ENCODE data around the gene YIPF3.
A peak's percentile ranks its signal among the peaks of the same experiment; 100 is the strongest.
"Not testable (repeated sequence)": the region's sequence is repeated elsewhere in the genome, so short reads cannot be mapped to it uniquely, and the experiment has no call there.

The YIPF3 gene

DNA sequence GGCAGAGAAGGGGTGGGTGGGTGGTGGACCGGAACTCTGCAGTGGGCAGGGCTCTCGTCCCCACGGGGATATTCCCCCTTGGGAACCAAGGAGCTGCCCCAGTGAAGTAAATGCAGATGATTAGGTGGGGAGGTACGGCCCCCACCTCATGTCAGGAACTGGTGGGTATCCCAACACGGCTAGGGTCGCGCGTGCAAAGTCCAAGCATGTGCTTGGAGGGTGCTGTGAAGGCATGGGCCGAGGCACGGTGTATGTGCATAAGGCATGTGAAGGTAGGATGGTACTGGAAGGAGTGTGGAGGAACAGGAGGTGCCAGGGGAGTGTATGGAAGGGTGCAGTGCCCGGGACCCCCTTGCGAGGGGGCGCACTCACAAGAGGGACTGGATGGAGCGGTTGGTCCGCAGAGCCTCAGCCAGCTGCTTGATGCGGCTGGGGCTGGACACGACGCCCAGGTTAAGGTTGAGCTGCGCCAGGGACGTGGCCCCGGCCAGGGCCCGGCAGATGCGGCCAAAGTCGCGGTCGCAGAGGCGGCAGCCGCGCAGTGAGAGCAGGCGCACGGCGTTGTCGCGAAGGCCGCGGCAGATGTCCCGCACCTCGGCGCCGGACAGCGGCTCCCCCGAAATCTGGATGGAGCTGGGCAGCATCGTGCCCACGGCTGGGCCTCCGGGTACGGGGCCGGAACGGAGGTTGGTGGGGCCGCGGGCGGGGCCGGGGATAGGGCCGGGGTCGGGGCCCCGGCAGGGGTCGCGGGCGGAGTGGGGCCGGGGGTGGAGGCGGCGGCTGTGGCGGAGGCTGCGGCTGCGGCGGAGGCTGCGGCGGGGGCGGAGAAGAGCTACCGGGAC is 7.4 kb downstream of the YIPF3 start:
- DNase-seq = no peak

DNA sequence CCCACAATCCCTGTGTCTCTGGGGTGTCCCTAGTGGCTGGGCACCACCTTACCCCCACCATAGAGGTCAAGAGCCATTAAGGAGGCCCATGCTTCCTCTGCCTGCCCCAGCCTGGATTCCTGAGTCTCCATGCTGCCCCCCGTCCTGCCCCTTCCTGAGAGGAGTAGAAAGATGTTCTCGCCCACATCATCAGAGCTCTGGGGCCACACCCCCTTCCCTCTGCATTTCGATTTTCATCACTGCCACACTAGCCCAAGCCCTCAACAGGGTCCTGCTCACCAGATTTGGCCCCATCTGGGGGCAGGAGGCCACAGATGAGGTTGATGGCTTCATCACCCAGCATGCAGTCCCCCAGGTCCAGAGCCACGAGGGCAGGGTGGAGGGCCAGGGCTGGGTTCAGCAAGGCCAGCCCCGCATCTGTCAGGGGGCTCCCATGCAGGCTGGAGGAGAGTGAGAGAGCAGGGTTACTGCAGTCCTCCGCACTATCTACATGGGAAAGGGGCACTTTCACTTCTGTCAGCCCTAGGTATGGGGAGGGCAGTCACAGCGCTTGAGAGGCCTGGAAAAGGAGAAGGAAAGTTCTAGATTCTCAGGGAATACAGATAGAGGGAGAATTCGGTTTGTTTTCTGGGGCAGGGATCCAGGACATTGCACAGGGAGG is 8.1 kb downstream of the YIPF3 start:
- no peak for DNase-seq

DNA sequence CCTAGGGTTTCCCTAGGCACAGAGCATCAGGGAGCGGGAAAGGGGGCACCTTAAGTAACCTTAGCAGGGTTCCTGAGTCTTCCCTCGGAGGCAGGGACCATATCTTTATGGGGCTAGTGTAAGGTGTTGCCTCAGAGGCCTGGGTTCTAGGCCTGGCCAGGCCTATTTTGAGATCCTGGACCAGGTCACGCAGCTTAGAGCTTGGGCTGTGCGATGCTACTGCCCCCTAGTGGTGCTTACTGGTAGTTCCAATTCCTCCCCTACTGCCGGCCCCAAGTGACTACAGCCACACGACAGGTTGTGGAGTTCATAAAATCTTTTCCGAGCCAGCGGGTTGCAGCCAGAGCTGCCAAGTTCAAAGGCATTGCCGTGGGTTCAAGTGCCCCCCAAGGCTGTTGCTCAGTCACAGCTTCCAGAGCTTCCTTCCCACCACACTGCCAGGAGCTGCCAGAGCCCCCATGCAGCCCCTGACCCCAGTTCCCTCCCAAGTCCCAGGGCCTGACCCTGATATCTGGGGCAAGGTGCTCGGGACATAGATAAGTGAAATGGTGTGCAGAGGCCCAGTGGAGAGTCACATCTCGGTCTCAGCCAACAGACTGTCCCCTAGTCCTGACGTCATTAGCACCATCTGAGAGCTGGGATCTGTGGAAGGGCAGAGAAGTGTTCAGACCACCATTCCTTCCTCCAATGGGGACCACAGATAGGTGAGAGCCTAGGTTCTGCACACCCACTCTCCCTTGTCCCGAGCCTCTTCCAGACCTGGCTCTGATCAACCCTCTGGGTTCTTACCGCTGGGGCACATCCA is 9.9 kb downstream of the YIPF3 start:
- DNase-seq = peak; percentile 39

DNA sequence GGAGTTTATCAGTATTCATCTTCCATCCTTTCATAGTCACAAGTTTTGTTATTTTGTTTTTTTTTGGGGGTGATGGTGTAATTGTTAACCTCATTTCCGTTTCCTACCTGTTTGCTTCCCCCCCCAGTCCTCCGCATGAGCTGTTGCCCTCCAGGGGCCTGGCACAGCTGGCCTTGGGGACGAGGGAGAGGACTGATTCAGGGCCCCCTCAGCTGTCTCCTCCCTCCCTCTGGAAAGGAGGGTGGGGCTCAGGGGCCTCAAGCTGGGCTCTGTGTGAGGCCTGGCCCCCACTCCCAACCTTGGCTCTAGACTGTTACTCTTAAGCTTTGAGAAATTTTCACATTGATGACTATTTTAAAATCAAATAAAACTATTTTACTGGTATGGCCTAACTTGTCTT is 10.6 kb downstream of the YIPF3 start:
- no peak for DNase-seq

DNA sequence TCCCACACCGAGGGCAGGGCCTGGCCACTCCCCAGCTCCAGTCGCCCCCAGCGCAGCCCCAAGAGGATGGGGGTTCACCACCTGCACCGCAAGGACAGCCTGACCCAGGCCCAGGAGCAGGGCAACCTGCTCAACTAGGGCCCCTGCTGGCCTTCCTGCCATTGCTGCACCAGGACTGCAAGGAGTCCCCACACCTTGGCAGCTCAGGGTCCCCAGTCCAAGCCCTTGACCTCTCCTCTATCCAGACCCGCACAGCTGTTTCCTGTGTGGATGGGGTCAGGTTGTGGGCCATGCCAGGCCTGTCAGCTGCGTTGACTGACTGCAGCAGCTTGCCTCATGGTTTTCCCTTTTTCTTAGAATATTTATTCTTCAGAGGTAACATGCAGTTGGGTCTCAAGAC is 11.0 kb downstream of the YIPF3 start:
- DNase-seq = no peak

DNA sequence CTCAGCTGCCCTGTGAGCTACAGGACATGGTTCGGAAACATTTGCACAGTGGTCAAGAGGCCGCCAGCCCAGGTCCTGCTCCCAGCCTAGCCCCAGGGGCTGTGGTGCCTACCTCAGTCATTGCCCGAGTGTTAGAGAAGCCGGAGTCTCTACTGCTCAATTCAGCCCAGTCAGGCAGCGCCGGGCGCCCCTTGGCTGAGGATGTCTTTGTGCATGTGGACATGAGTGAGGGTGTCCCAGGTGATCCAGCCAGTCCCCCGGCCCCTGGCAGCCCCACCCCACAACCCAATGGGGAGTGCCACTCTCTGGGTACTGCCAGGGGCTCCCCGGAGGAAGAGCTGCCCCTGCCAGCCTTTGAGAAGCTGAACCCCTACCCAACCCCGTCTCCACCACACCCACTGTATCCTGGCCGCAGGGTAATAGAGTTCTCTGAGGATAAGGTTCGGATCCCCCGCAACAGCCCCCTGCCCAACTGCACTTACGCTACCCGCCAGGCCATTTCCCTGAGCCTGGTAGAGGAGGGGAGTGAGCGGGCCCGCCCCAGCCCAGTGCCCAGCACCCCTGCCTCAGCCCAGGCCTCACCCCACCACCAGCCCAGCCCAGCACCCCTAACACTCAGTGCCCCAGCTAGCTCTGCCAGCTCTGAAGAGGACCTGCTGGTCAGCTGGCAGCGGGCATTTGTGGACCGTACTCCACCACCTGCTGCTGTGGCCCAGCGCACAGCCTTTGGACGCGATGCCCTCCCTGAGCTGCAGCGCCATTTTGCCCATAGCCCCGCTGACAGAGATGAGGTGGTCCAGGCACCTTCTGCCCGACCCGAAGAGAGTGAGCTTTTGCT is 11.8 kb downstream of the YIPF3 start:
- DNase-seq = no peak

DNA sequence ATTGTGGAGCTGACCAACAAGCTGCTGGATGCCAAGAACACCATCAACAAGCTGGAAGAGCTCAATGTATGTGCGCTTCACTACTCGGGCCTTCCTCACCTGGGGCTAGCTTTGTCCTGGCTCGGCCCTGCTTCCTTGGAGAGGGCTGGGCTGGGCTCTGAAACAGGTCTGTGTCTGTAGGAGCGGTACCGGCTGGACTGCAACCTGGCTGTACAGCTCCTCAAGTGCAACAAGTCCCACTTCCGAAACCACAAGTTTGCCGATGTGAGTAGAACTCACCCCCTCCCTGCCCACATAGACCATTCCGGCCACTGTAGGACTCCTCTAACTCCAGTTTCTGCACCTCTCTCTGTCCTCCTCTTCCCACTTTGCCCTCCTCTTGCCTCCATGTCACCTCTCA is 13.3 kb downstream of the YIPF3 start:
- DNase-seq = no peak

DNA sequence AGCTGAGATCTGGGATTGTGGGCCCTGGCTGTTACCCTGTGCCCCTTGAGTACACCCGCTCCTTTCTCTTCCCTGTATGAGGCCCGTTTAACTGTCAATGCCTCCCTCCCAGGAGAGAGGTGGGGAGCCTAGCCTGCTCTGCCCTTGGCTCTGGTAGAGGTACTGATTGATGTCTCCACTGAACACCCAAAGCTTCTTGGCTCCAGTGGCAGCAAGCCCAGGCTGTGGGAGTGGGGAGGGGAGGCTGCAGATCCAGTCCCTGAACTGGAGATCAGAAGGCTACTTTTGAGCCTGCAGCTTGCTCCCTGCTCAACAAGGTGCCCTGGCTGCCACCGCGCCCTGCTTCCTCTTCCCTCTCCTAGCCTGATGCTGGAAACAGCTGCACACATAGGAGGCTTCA is 14.1 kb downstream of the YIPF3 start:
- no peak for DNase-seq

DNA sequence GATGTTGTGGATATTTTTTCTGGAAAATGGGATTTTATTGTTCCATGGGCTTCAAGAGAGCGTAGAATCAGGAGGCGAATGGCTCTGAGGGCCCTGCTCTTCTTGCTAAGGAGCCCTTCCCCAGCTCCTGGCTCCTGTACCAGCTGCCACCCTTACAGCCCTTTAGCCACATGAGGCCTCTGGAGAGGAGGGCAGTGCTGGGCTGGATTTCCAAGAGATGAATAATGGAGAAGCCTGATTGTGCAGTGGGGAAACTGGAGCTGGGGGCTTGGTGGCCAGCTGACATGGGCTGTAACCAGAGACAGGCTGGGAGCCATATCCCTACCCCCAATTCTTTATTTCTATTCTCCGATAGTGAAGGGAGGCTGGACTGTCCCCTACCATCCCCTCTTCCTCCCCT is 15.8 kb downstream of the YIPF3 start:
- no peak for DNase-seq

DNA sequence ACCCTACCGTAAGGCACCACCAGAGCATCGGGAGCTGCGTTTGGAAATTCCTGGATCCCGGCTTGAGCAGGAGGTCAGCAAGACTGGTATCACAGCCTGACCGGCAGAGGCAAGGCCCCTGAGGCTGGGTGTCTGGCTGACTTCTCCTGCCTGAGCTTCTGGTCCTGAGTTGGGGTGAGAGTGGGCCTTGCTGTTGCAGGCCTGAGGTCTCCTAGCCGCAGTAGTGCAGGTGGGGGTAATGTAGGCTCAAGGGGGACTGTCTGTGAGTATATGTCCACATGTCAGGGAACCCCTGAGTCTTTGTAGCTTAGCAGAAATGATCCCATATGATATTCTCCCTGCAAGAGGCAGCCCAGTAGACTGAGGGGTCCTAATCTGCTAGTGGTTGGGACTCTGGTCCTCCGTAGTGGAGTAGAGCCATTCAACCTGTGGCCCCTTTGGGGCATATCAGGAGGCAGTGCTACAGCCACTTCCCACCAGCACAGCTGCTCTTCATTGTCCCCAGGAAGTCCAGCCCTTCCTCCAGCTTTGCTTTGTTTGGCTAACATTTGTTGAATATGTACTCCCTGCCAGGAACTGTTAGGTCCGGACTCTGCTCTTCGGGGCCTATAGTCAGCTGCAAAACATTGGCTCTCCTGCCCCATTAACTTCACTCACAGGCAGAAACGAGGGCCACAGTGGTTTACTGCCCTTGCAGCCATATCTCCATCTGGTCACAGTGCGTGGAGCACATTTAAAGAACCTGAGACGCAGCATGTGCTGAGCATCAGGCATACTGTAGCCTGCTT is 17.5 kb downstream of the YIPF3 start:
- no peak for DNase-seq

DNA sequence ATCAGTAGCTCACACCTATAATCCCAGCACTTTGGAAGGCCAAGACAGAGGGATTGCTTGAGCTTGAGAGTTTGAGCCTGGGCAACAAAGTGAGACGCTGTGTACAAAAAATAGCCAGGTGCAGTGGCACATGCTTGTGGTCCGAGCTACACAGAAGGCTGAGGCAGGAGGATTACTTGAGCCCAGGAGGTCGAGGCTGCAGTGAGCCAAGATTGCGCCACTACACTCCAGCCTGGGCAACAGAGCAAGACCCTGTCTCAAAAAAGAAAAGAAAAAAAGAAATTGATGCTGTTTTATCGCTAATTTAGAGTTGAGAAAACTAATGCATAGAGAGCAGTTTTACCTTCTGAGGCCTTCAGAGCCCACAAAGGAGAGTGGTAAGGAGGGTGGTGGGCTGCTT is 18.4 kb downstream of the YIPF3 start:
- DNase-seq = not testable (repeated sequence)

DNA sequence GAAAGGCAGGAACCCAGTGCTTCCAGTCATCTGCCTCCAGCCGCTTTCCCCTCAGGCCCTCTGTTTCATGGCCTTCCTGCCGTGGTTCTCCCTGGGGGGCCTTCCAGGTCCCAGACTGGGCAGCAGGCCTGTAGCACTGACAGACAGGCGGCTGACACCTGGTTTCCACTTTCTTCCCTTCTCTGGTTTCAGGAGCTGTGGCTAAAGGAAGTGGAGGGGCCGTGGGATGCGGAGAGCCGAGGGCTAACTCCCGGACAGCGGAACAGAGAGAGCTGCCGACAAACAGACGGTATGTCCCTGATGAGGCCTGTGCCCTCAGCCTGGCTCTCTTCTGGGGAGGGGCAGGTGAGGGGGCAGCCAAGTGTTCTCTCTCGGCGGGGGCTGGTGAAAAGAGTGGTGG is 19.0 kb downstream of the YIPF3 start:
- no peak for DNase-seq

DNA sequence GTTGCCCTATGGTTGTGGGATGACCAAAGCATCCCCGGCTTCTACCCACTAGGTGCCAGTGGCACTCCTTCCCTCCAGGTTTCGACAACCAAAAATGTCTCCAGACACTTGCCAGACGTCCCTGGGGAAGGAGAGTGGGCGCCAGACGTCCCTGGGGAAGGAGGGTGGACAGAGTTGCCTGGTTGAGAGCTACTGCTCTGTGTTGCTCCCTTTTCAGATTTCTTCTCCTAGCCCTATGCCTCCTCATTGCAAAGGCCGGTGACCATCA is 19.7 kb downstream of the YIPF3 start:
- DNase-seq = no peak

DNA sequence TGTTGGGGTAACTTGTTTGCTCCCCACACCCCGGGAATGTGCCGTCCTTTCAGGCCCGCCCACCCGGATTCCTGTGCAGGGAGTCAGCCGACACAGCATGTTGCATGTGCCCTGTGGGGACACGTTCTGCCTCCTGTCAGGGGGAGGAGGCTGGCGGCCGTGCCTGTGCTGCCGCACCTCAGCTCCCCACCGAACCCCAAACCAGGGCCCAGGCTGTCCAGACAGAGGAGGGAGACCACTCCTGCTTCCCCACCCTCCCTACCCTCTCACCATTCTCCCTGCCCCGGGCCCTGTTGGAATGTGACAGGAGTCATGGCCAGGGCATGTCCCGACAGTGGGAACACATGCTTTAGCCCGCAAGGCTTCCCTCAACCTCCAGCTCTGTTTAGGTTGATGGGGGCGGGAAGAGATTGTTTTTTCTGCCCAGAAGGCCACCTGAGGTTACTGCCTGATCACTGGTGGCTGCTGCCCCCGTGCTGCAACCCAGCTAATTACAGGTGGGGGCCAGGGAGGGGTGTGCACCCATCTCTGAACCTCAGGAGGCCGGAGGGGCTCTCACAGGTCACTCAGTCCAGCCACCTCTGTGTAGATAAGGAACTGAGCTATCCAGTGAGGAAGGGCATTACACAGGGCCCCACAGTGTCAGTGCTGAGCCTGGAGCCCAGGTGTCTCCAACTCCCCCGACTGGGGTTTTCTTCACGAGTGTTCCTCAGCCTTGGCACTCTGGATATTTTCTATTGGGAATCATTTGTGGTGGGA is 20.2 kb downstream of the YIPF3 start:
- no peak for DNase-seq

DNA sequence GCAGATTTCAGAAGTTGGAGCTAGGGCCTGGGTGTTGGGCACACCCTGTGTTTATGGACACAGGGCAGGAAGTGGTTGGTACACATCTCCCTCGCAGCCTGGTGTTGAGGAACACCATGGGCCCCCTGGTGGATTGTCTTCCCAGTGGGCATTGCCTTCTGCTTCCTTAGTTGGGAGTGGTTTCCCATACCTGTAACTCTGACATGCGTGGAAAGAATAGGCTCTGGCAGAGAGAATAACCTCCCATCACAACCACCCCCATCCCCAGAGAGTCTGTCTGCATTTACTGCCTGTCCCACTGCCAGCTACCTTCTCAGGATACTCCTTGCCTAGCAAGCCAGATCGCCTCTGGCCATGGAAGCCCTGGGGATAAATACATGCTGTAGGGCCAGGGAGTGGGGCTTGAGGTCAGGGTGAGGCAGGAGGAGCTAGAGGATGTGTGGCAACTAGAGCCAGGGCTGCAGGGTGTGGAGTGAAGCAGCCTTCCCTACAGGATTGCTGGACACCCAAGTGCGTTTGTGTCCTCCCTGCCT is 21.3 kb downstream of the YIPF3 start:
- no peak for DNase-seq

DNA sequence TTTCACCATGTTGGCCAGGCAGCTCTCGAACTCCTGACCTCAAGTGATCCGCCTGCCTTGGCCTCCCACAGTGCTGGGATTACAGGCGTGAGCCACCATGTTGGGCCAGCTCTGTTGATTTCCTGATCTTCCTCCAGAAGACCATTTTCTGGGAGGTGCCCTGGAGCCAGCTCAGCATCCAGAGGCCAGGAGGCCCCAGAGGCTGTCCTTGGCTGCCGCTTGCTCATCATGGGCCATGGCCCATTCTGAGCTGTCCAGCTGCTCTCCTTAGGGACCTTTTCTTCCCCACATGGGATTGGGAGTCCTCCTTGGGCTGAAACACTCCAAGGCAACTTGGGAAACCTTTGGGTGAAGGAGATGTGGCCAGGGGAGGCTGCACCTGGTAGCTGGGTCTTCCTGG is 22.0 kb downstream of the YIPF3 start:
- DNase-seq = no peak

DNA sequence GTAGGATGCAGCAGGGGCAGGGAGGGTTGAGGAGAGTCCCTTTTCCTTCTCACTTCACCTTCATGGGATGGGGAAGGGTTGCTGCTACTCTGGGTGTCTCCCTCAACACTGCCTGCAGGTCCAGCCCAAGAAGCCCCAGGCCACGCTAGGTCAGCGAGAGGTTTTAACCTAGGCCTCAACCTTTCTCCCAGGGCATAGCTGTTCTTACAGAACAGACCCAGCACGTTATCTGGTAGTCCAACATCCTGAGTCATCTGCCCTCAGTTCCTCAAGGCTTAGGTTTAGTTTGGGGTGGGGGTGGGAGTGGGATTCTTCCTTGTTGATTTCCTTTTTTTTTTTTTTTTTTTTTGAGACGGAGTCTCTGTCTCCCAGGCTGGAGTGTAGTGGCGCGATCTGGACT is 22.4 kb downstream of the YIPF3 start:
- no peak for DNase-seq

DNA sequence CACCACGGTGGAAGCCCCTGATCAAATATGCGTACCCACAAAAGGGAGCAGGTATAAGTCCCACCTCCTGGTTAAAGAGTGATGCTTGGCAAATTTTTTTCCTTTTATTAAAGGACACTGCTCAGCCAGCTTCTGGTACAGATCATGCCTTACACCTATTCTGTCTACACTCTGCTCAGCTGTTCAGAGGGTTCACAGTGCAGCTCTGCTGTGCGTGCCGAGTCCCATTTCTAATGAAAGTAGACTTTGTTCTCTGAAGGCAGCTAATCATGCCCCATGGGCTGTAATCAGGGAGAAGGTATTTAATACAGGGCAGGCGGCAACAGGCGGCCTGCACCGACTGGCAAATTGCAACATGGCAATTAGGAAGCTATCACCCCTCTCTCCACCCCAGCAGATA is 22.9 kb downstream of the YIPF3 start:
- DNase-seq = no peak

DNA sequence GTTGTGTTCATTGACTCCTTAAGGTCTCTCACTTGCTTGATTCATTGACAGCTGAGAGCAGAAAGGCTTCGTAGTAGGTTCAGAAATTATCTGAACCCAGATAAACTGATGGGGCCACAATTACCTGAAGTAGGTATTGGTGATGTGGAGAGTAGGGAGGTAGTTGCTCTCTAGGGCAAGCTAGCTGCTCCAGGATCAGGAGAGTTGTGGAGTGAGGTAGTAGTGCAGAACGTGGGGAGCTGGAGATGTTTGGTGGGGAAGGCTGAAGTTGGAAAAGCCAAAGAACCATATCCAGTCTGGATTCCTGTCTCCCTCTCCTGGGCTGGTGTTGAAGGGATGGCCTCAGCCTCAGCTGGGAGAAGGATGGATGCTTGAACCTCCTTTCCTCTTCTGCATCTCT is 23.5 kb downstream of the YIPF3 start:
- no peak for DNase-seq

DNA sequence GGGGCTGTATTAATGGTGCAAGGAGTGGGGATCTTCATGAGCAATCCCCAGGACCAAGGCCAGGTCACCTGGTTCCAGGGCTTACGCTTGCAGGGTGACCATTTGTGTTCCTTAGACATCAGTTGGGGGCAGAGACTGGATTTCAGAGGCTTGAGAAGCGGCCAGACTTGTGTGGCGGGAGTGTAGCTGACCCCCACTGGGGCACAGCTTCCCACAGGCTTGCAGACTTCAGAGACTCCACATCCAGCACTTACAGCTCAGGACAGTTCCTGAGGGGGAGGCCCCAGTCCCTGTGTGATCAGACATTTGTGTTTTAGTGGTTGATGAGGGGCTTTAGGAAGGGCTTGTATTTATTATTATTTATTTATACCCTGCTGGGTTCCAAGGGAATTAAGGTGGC is 24.1 kb downstream of the YIPF3 start:
- DNase-seq = no peak
